Measurements from ENCODE around the gene SNX6.
"Not testable (repeated sequence)": the region's sequence is repeated elsewhere in the genome, so short reads cannot be mapped to it uniquely, and the experiment has no call there.

SNX6 gene

DNA sequence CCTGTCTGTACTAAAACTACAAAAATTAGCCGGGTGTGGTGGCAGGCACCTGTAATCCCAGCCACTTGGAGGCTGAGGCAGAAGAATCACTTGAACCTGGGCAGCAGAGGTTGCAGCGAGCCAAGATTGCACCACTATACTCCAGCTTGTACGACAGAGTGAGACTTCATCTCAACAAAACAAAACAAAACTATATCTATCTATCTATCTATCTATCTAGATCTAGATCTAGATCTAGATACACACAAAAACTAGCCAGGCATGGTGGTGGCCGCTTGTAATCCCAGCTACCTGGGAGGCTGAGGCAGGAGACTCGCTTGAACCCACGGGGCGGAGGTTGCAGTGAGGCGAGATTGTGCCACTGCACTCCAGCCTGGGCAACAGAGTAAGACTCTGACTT lies 105.7 kb downstream of the SNX6 start:
- peaks cover 42% of the 10 kb centered on the region for H3K36me3 ChIP-seq (ENCODE audit: control insufficient read depth, insufficient read depth, low read length)

GRCh38 chr14:34522496-34522895 lies 107.5 kb downstream of the SNX6 start:
- Histone ChIP-seq H3K36me3 (ENCODE audit: control insufficient read depth, insufficient read depth, low read length) (peaks cover 49% of the 10 kb centered on the region), H3K4me3 (ENCODE audit: low read length) (no peak overlapping the region), H3K27me3 (ENCODE audit: control insufficient read depth, insufficient read depth, low read length) (no peaks in the 10 kb centered on the region), H3K27ac (ENCODE audit: low read depth, low read length) (no peak overlapping the region), H3K9ac (ENCODE audit: low read length) (no peak overlapping the region), H3K4me1 (ENCODE audit: control insufficient read depth, insufficient read depth, low read length) (no peaks in the 10 kb centered on the region)

More for the DNA sequence above, 105.7 kb downstream of the SNX6 start:
- H3K27ac ChIP-seq (ENCODE audit: low read depth, low read length); H3K27me3 ChIP-seq (ENCODE audit: control insufficient read depth, insufficient read depth, low read length); H3K4me1 ChIP-seq (ENCODE audit: control insufficient read depth, insufficient read depth, low read length); H3K9ac ChIP-seq (ENCODE audit: low read length); H3K4me3 ChIP-seq (ENCODE audit: low read length): not testable (repeated sequence)

DNA sequence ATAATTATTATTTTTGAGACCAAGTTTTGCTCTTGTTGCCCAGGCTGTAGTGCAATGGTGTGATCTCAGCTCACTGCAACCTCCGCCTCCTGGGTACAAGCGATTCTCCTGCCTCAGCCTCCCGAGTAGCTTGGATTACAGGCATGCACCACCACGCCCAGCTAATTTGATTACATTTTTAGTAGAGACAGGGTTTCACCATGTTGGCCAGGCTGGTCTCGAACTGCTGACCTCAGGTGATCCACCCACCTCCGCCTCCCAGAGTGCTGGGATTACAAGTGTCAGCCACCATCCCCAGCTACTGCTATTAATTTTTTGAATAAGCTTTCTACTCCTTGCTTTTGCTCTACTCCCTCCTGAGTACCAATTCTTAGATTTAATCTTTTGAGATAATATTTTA lies 108.9 kb downstream of the SNX6 start:
- H3K27ac ChIP-seq (ENCODE audit: low read depth, low read length); H3K4me3 ChIP-seq (ENCODE audit: low read length): not testable (repeated sequence)

DNA sequence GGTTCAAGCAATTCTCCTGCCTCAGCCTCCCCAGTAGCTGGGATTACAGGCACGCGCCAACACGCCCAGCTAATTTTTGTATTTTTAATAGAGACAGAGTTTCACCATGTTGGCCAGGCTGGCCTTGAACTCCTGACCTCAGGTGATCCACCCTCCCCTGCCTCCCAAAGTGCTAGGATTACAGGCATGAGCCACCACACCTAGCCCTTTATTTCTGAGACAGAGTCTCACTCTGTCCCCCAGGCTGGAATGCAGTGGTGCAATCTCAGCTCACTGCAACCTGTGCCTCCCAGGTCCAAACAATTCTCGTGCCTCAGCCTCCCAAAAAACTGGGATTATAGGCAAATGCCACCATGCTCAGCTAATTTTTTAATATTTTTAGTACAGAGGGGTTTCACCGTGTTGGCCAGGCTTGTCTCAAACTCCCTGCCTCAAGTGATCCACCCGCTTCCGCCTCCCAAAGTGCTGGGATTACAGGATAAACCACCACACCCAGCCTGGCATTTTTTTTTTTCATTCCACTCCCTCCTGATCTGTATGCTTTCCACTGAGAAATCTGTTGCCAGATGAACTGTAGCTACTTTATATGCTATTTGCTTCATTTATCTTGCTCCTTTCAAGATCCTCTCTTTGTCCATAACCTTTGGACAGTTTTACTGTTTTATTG lies 109.5 kb downstream of the SNX6 start:
- H3K27me3 ChIP-seq (ENCODE audit: control insufficient read depth, insufficient read depth, low read length); H3K4me3 ChIP-seq (ENCODE audit: low read length); H3K9ac ChIP-seq (ENCODE audit: low read length); H3K27ac ChIP-seq (ENCODE audit: low read depth, low read length); H3K4me1 ChIP-seq (ENCODE audit: control insufficient read depth, insufficient read depth, low read length): not testable (repeated sequence)
- H3K36me3 ChIP-seq (ENCODE audit: control insufficient read depth, insufficient read depth, low read length): peaks cover 45% of the 10 kb centered on the region

More for the DNA sequence above, 108.9 kb downstream of the SNX6 start:
- not testable (repeated sequence) for H3K9ac ChIP-seq (ENCODE audit: low read length); H3K27me3 ChIP-seq (ENCODE audit: control insufficient read depth, insufficient read depth, low read length); H3K4me1 ChIP-seq (ENCODE audit: control insufficient read depth, insufficient read depth, low read length)
- peaks cover 45% of the 10 kb centered on the region for H3K36me3 ChIP-seq (ENCODE audit: control insufficient read depth, insufficient read depth, low read length)
